H9 (cell line): ENCODE data around the gene NCDN. TPM values are rescaled to one million over a fixed set of nuclear protein-coding genes. Genes with fewer than 3 reads are reported as not detected.

Source experiments
- DNase-seq: peaks from one replicate; pipeline ENCODE4 v3.0.0-alpha.2; 2017
- H2AFZ ChIP-seq: one replicate; pipeline ENCODE4 v1.6.1; 2013; ENCODE audit warnings: mild to moderate bottlenecking, low read length, control low read depth, moderate library complexity
- H2AK5ac ChIP-seq: 2 replicates; pipeline ENCODE4 v1.6.1; 2013; ENCODE audit warnings: low read length, control low read depth, mixed read lengths; ENCODE audit not compliant: insufficient read length
- H2BK120ac ChIP-seq: one replicate; pipeline ENCODE4 v1.6.1; 2013; ENCODE audit warnings: low read depth, mild to moderate bottlenecking, low read length, control low read depth, inconsistent platforms; ENCODE audit not compliant: poor library complexity, severe bottlenecking
- H2BK12ac ChIP-seq: 2 replicates; pipeline ENCODE4 v1.6.1; 2013; ENCODE audit warnings: low read length, control low read depth, mixed read lengths, low read depth; ENCODE audit not compliant: insufficient read length
- H2BK15ac ChIP-seq: 2 replicates; pipeline ENCODE4 v1.6.1; 2013; ENCODE audit warnings: low read depth, low read length, control low read depth
- H2BK20ac ChIP-seq: one replicate; pipeline ENCODE4 v1.6.1; 2013; ENCODE audit warnings: low read depth, mild to moderate bottlenecking, low read length, control low read depth, inconsistent platforms; ENCODE audit not compliant: poor library complexity, severe bottlenecking
- H2BK5ac ChIP-seq: 2 replicates; pipeline ENCODE4 v1.6.1; 2013; ENCODE audit warnings: low read length, control low read depth, mixed read lengths; ENCODE audit not compliant: insufficient read length
- H3K14ac ChIP-seq: 2 replicates; pipeline ENCODE4 v1.6.1; 2013; ENCODE audit warnings: low read length, control low read depth; ENCODE audit not compliant: insufficient read depth
- H3K18ac ChIP-seq: 2 replicates; pipeline ENCODE4 v1.6.1; 2013; ENCODE audit warnings: low read depth, mild to moderate bottlenecking, mixed read lengths, low read length, control low read depth; ENCODE audit not compliant: insufficient read length
- H3K23ac ChIP-seq: 2 replicates; pipeline ENCODE4 v1.6.1; 2013; ENCODE audit warnings: low read length, control low read depth, mixed read lengths, low read depth; ENCODE audit not compliant: insufficient read length
- H3K23me2 ChIP-seq: 2 replicates; pipeline ENCODE4 v1.6.1; 2013; ENCODE audit warnings: low read depth, mild to moderate bottlenecking, mixed read lengths, low read length, control low read depth; ENCODE audit not compliant: insufficient read length, poor library complexity, severe bottlenecking
- H3K27ac ChIP-seq: 2 replicates; pipeline ENCODE4 v1.5.1; 2013; ENCODE audit warnings: low read length, control low read depth, mixed read lengths, low read depth; ENCODE audit not compliant: insufficient read length
- H3K27me3 ChIP-seq: 2 replicates; pipeline ENCODE4 v1.6.1; 2013; ENCODE audit warnings: low read length, control low read depth, inconsistent platforms; ENCODE audit not compliant: insufficient read depth
- H3K4ac ChIP-seq: 2 replicates; pipeline ENCODE4 v1.6.1; 2013; ENCODE audit warnings: low read depth, mild to moderate bottlenecking, control low read depth, inconsistent platforms, low read length, moderate library complexity
- H3K4me1 ChIP-seq: 2 replicates; pipeline ENCODE4 v1.6.1; 2013; ENCODE audit warnings: low read length, control low read depth, inconsistent platforms; ENCODE audit not compliant: insufficient read depth
- H3K4me2 ChIP-seq: 2 replicates; pipeline ENCODE4 v1.6.1; 2013; ENCODE audit warnings: low read length, control low read depth, mixed read lengths; ENCODE audit not compliant: insufficient read length, insufficient read depth
- H3K56ac ChIP-seq: 2 replicates; pipeline ENCODE4 v1.6.1; 2013; ENCODE audit warnings: low read depth, mild to moderate bottlenecking, mixed read lengths, low read length, control low read depth; ENCODE audit not compliant: insufficient read length
- H3K79me1 ChIP-seq: 2 replicates; pipeline ENCODE4 v1.6.1; 2013; ENCODE audit warnings: low read depth, mild to moderate bottlenecking, moderate library complexity, low read length, control low read depth, inconsistent platforms; ENCODE audit not compliant: insufficient read depth, poor library complexity, severe bottlenecking
- H3K79me2 ChIP-seq: 2 replicates; pipeline ENCODE4 v1.6.1; 2013; ENCODE audit warnings: low read length, control low read depth, inconsistent platforms; ENCODE audit not compliant: insufficient read depth
- H3K9ac ChIP-seq: 2 replicates; pipeline ENCODE4 v1.6.1; 2013; ENCODE audit warnings: low read length, control low read depth, mixed read lengths; ENCODE audit not compliant: insufficient read length; ENCODE audit errors: extremely low read depth
- H3K9me3 ChIP-seq: one replicate; pipeline ENCODE4 v1.6.1; 2013; ENCODE audit warnings: low read depth, low read length, inconsistent platforms; ENCODE audit not compliant: control insufficient read depth
- H3T11ph ChIP-seq: one replicate; pipeline ENCODE4 v1.6.1; 2013; ENCODE audit warnings: mild to moderate bottlenecking, low read length, control low read depth, inconsistent platforms
- H4K20me1 ChIP-seq: one replicate; pipeline ENCODE4 v1.6.1; 2013; ENCODE audit not compliant: control insufficient read depth, insufficient read length, insufficient read depth
- H4K5ac ChIP-seq: 2 replicates; pipeline ENCODE4 v1.6.1; 2013; ENCODE audit warnings: low read depth, mild to moderate bottlenecking, mixed read lengths, low read length, control low read depth; ENCODE audit not compliant: insufficient read length
- H4K8ac ChIP-seq: replicated peaks from 2 replicates; pipeline ENCODE4 v1.6.1; 2013; ENCODE audit warnings: low read length, control low read depth, mixed read lengths, low read depth; ENCODE audit not compliant: insufficient read length
- H4K91ac ChIP-seq: 2 replicates; pipeline ENCODE4 v1.6.1; 2013; ENCODE audit warnings: low read depth, mild to moderate bottlenecking, moderate library complexity, mixed read lengths, low read length, control low read depth; ENCODE audit not compliant: insufficient read length
- H3K27ac Mint-ChIP-seq, 3 experiments: 2 replicates in 2 of 3; 3 replicates in 1 of 3; pipeline ENCODE4 v1.8.0; 2020 to 2021; ENCODE audit warnings: mixed read lengths in 3 of 3, mild to moderate bottlenecking in 1 of 3, moderate library complexity in 1 of 3
- H3K27me3 Mint-ChIP-seq: 2 replicates; pipeline ENCODE4 v1.8.0; 2021; ENCODE audit warnings: low read depth, mild to moderate bottlenecking, moderate library complexity, mixed read lengths
- H3K36me3 Mint-ChIP-seq, 3 experiments: 2 replicates in 2 of 3; 3 replicates in 1 of 3; pipeline ENCODE4 v1.8.0; 2020 to 2021; ENCODE audit warnings: low read depth in 3 of 3, mixed read lengths in 3 of 3; ENCODE audit not compliant: insufficient read depth in 1 of 3
- H3K4me1 Mint-ChIP-seq, 2 experiments: 2 replicates each; pipeline ENCODE4 v1.8.0; 2020; ENCODE audit warnings: mixed read lengths in 2 of 2
- H3K4me3 Mint-ChIP-seq, 2 experiments: 2 replicates in 1 of 2; 3 replicates in 1 of 2; pipeline ENCODE4 v1.8.0; 2020 to 2021; ENCODE audit warnings: mild to moderate bottlenecking in 2 of 2, mixed read lengths in 2 of 2, moderate library complexity in 1 of 2
- H3K9me3 Mint-ChIP-seq, 2 experiments: 2 replicates in 1 of 2; 3 replicates in 1 of 2; pipeline ENCODE4 v1.8.0; 2020; ENCODE audit warnings: mild to moderate bottlenecking in 2 of 2, mixed read lengths in 2 of 2, moderate library complexity in 1 of 2
- CTCF ChIP-seq: fragments of 200-600 bp; sonication (generic); conservative IDR thresholded peaks from 3 replicates; pipeline ENCODE4 v1.8.0; 2021; ENCODE audit warnings: antibody characterized with exemption, mild to moderate bottlenecking
- WGBS: extraction: QIAGEN DNeasy Blood & Tissue Kit; methylation state at CpG from one replicate; pipeline ENCODE4 v1.1.7; 2013; ENCODE audit warnings: missing lambda C conversion rate, low lambda C conversion rate, mixed read lengths; ENCODE audit not compliant: insufficient read length; ENCODE audit errors: extremely low coverage; 5-methylcytosine and 5-hydroxymethylcytosine counted together
- total RNA-seq: library from RNA; stranded (reverse); gene quantifications from 2 replicates; pipeline ENCODE4 v1.2.1, GENCODE V29; 2021

Gene NCDN
- total RNA-seq, 1 experiment from 2014 or later, result 44.2 TPM

DNA sequence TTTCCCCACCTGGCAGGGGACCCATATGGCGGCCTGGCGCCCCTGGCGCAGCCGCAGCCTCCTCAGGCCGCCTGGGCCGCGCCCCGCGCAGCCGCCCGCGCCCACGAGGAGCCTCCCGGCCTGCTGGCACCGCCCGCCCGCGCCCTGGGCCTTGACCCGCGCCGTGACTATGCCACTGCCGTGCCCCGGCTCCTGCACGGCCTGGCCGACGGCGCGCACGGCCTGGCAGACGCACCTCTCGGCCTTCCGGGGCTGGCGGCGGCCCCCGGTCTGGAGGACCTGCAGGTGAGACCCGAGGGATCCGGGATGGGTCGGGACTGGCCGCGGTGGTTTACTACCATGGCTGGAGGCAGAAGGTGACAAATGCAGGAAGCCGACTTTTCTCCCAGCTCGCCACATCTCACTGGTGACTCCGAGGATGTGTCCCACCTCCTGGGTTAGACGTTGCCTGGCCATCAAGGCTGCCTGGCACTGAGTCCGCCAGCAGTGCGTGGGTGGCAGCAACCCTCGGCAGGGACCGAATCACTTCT is 16.6 kb downstream of the NCDN start:
- no peak overlapping the region for H2AFZ ChIP-seq
- no peaks in the 10 kb centered on the region for H3K79me1 ChIP-seq
- H2AK5ac ChIP-seq, result no peak overlapping the region
- H3K4me1 Mint-ChIP-seq, result peaks cover 29 to 37% of the 10 kb centered on the region in 2 experiments
- H3K4ac ChIP-seq, result no peak overlapping the region
- H3K9me3 ChIP-seq, result no peaks in the 10 kb centered on the region
- no peak overlapping the region for H2BK120ac ChIP-seq
- no peak overlapping the region for H4K5ac ChIP-seq
- H2BK12ac ChIP-seq, result no peak overlapping the region
- H3K23ac ChIP-seq, result no peak overlapping the region
- no peak overlapping the region for H4K8ac ChIP-seq
- TF ChIP-seq CTCF, result no peak
- peaks cover 73% of the 10 kb centered on the region for H3K27me3 ChIP-seq
- H2BK20ac ChIP-seq, result no peak overlapping the region
- no peak overlapping the region for H3K18ac ChIP-seq
- H3K36me3 Mint-ChIP-seq, result no peaks in the 10 kb centered on the region
- no peak overlapping the region for H2BK15ac ChIP-seq
- H3K4me2 ChIP-seq, result peak overlapping the region; percentile 66
- no peaks in the 10 kb centered on the region for H3K79me2 ChIP-seq
- H3K4me1 ChIP-seq, result 0 out of 2 replicates have a peak, but pooled peaks cover 2% of the 10 kb centered on the region
- no peak overlapping the region for H3T11ph ChIP-seq
- no peak for DNase-seq
- no peaks in the 10 kb centered on the region for H3K9me3 Mint-ChIP-seq
- H3K23me2 ChIP-seq, result peaks cover 19% of the 10 kb centered on the region
- no peak overlapping the region for H3K56ac ChIP-seq
- H2BK5ac ChIP-seq, result no peak overlapping the region
- peaks cover 96% of the 10 kb centered on the region for H3K27me3 Mint-ChIP-seq
- no peak overlapping the region; the same call in 1 of the 2 replicates for H3K14ac ChIP-seq
- H4K20me1 ChIP-seq, result no peaks in the 10 kb centered on the region
- H3K27ac Mint-ChIP-seq, result no peak overlapping the region
- no peak overlapping the region for H3K9ac ChIP-seq
- no peak overlapping the region for H3K27ac ChIP-seq
- peak overlapping the region; percentile 59 to 79; a peak in 2 of 5 replicates for H3K4me3 Mint-ChIP-seq
- no peak overlapping the region for H4K91ac ChIP-seq
- WGBS, result no CpG with 5 or more reads among the region's 48 CpGs
